Measurements from ENCODE around the gene INTS3.

GRCh38 chr1:153773096-153773921 is 45.5 kb downstream of the INTS3 start:
- TF ChIP-seq CTCF (IDR thresholded peaks at IDR 0.05; ENCODE audit: poor library complexity, severe bottlenecking) = no peak
- TF ChIP-seq POLR2AphosphoS5 (IDR thresholded peaks at IDR 0.05) = no peak
- TF ChIP-seq REST (IDR thresholded peaks at IDR 0.05; ENCODE audit: borderline replicate concordance) = no peak
- no peak for TF ChIP-seq RAD21 (conservative IDR thresholded peaks at IDR 0.05)
- TF ChIP-seq EZH2 (IDR thresholded peaks at IDR 0.05; ENCODE audit: borderline replicate concordance, insufficient read depth, low read length, poor library complexity, severe bottlenecking) = no peak
- no peak for TF ChIP-seq TAF1 (IDR thresholded peaks at IDR 0.05; ENCODE audit: low read depth)
- TF ChIP-seq EP300 (conservative IDR thresholded peaks at IDR 0.05; ENCODE audit: poor library complexity, severe bottlenecking) = no peak
- no peak for TF ChIP-seq MXI1 (conservative IDR thresholded peaks at IDR 0.05; ENCODE audit: poor library complexity, severe bottlenecking)
